ENCODE results near the gene ASCL5. TPM values are rescaled to one million over a fixed set of nuclear protein-coding genes. Genes with fewer than 3 reads are reported as not detected.

The ASCL5 gene
- total and polyA plus RNA-seq, 9 of the 15 experiments (the other 6 are each of a cell fraction or from before 2014, with no cell fraction given): 0.09 TPM; not detected in 8

DNA sequence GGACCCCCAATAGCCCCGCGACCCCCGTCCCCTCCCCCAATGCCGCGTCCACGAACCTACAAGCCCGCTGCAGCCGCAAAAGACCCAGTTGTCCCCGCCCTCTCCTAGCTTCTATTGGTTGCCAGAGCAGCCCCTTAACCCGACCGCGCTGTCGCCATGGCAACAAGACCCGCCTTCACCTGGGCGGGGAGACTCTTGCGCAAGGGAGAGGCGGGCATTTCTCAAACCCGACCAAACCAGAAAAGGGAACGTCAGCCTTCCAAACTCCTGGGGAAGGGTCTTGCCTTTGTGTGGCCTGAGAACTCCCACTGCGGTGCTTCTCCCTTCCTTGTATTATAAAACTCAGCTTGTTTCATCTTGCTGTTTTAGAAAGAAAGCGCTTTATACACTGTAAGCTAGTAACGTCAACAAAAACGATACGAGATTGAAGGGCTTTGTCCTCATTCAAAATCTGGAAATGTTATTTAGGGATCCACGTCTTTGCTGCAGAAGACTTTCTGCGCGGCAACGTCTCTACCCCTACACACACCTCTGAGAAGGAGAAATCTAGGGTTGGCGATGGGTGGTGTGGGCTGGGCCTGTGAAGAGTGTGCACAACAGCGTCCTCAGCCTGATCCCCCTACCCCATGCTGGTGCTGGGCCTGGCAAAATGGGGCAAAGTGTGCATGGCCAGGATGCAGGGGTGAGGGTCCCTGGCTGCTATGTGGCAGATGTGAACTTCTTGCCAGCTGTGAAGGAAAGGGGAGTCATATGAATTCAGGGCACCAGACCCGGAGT is 27.6 kb upstream of the ASCL5 start, which contains the start of gene TMEM9 (continued):
- TF ChIP-seq, protein P1, sequence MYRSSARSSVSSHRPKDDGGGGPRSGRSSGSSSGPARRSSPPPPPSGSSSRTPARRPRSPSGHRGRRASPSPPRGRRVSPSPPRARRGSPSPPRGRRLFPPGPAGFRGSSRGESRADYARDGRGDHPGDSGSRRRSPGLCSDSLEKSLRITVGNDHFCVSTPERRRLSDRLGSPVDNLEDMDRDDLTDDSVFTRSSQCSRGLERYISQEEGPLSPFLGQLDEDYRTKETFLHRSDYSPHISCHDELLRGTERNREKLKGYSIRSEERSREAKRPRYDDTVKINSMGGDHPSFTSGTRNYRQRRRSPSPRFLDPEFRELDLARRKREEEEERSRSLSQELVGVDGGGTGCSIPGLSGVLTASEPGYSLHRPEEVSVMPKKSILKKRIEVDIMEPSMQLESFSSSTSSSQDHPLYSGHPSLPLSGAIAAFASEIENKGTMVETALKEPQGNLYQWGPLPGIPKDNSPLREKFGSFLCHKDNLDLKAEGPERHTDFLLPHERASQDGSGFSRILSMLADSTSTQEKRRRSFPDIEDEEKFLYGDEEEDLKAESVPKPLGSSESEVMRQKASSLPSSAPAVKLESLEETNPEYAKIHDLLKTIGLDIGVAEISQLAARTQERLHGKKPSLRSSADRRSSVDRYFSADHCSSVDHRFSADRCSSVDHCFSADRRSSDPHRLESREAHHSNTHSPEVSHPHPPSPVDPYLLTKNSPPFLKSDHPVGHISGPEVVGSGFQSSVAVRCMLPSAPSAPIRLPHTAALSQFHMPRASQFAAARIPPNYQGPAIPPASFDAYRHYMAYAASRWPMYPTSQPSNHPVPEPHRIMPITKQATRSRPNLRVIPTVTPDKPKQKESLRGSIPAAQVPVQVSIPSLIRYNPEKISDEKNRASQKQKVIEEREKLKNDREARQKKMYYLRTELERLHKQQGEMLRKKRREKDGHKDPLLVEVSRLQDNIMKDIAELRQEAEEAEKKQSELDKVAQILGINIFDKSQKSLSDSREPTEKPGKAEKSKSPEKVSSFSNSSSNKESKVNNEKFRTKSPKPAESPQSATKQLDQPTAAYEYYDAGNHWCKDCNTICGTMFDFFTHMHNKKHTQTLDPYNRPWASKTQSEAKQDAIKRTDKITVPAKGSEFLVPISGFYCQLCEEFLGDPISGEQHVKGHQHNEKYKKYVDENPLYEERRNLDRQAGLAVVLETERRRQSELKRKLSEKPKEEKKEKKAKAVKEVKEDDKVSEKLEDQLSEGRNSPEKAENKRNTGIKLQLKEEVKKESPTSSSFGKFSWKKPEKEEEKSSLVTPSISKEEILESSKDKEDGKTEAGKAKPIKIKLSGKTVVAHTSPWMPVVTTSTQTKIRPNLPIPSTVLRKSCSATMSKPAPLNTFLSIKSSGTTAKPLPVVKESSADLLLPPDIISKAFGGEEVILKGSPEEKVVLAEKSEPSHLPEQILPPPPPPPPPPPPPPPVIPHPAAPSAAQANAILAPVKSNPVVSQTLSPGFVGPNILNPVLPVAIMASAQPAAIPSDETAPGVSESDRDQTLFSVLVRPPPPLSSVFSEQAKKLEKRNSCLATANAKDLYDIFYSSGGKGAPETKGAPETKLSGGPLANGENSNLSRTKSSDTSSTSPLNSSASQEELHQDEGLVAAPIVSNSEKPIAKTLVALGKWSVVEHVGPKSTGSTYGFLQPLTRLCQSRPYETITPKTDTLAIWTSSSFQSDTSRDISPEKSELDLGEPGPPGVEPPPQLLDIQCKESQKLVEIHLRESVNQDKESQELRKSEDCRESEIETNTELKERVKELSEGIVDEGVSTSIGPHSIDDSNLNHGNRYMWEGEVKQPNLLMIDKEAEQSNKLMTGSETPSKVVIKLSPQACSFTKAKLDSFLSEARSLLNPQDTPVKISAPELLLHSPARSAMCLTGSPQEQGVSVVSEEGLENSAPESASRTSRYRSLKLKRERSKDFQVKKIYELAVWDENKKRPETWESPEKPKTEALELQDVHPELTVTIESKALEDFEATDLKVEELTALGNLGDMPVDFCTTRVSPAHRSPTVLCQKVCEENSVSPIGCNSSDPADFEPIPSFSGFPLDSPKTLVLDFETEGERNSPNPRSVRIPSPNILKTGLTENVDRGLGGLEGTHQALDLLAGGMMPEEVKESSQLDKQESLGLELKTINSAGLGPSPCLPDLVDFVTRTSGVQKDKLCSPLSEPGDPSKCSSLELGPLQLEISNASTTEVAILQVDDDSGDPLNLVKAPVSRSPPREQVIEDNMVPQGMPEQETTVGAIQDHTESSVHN (IDR thresholded peaks at IDR 0.05; ENCODE audit: borderline replicate concordance in 1 of 2, low read depth in 1 of 2): no peak
- TF ChIP-seq, protein P2, sequence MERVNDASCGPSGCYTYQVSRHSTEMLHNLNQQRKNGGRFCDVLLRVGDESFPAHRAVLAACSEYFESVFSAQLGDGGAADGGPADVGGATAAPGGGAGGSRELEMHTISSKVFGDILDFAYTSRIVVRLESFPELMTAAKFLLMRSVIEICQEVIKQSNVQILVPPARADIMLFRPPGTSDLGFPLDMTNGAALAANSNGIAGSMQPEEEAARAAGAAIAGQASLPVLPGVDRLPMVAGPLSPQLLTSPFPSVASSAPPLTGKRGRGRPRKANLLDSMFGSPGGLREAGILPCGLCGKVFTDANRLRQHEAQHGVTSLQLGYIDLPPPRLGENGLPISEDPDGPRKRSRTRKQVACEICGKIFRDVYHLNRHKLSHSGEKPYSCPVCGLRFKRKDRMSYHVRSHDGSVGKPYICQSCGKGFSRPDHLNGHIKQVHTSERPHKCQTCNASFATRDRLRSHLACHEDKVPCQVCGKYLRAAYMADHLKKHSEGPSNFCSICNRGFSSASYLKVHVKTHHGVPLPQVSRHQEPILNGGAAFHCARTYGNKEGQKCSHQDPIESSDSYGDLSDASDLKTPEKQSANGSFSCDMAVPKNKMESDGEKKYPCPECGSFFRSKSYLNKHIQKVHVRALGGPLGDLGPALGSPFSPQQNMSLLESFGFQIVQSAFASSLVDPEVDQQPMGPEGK (CRISPR knock-in tag; IDR thresholded peaks at IDR 0.05; ENCODE audit: borderline replicate concordance): no peak
- TF ChIP-seq, protein P3, sequence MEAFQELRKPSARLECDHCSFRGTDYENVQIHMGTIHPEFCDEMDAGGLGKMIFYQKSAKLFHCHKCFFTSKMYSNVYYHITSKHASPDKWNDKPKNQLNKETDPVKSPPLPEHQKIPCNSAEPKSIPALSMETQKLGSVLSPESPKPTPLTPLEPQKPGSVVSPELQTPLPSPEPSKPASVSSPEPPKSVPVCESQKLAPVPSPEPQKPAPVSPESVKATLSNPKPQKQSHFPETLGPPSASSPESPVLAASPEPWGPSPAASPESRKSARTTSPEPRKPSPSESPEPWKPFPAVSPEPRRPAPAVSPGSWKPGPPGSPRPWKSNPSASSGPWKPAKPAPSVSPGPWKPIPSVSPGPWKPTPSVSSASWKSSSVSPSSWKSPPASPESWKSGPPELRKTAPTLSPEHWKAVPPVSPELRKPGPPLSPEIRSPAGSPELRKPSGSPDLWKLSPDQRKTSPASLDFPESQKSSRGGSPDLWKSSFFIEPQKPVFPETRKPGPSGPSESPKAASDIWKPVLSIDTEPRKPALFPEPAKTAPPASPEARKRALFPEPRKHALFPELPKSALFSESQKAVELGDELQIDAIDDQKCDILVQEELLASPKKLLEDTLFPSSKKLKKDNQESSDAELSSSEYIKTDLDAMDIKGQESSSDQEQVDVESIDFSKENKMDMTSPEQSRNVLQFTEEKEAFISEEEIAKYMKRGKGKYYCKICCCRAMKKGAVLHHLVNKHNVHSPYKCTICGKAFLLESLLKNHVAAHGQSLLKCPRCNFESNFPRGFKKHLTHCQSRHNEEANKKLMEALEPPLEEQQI (IDR thresholded peaks at IDR 0.05): no peak
- TF ChIP-seq FOXJ3 (CRISPR knock-in tag; IDR thresholded peaks at IDR 0.05) (no peak), PML (IDR thresholded peaks at IDR 0.05; ENCODE audit: low read length) (peak; percentile 58; the same call in 1 of the 2 replicates), HEY1 (CRISPR knock-in tag; IDR thresholded peaks at IDR 0.05; ENCODE audit: borderline replicate concordance) (no peak), RBM34 (IDR thresholded peaks at IDR 0.05; ENCODE audit: borderline replicate concordance, insufficient read depth, low read length) (no peak), HMG20B (CRISPR knock-in tag; IDR thresholded peaks at IDR 0.05) (no peak), HDGF (IDR thresholded peaks at IDR 0.05) (0 out of 2 replicates have a peak, but pooled peaks have one; percentile 43), EHMT2 (IDR thresholded peaks at IDR 0.05) (peak; percentile 32; the same call in 1 of the 2 replicates), TARDBP (IDR thresholded peaks at IDR 0.05) (no peak), CBFA2T2 (conservative IDR thresholded peaks at IDR 0.05) (no peak), SIN3B (IDR thresholded peaks at IDR 0.05; ENCODE audit: low read depth) (no peak; the same call in 1 of the 2 replicates), ZBED1 (IDR thresholded peaks at IDR 0.05) (no peak), POLR2AphosphoS5 (IDR thresholded peaks at IDR 0.05; ENCODE audit: control insufficient read depth, insufficient read depth, low read depth, low read length) (0 out of 2 replicates have a peak, but pooled peaks have one; percentile 15), HDAC2 (IDR thresholded peaks at IDR 0.05) (no peak), LARP7 (IDR thresholded peaks at IDR 0.05) (no peak)

Measured in K562 (cell line).